Sigmoid colon (tissue), 4 donors: Measurements from ENCODE around the gene CSNK2A1.

Experiments
- EP300 ChIP-seq, 4 donors: sonication (generic); formaldehyde crosslinking; IDR thresholded peaks; one replicate each; pipeline ENCODE4 v1.6.1; 2017; ENCODE audit warnings: antibody characterized with exemption in 4 of 4
- POLR2A ChIP-seq, 2 donors: fragments of 450-650 bp; IDR thresholded peaks; one replicate each; pipeline ENCODE4 v1.6.1; 2016; ENCODE audit warnings: antibody characterized with exemption in 2 of 2, mild to moderate bottlenecking in 2 of 2, moderate library complexity in 2 of 2
- POLR2AphosphoS5 ChIP-seq, 4 donors: sonication (generic); formaldehyde crosslinking; IDR thresholded peaks; one replicate each; pipeline ENCODE4 v1.6.1; 2017; ENCODE audit warnings: antibody characterized with exemption in 4 of 4
- TF ChIP-seq, protein P1 (sequence below), 4 experiments: fragments of 450-650 bp in 3 of 4; fragments of 200-600 bp in 1 of 4; IDR thresholded peaks; one replicate each; pipeline ENCODE4 v1.5.1; 2016 to 2019; ENCODE audit warnings: antibody characterized with exemption in 4 of 4, mild to moderate bottlenecking in 3 of 4, moderate library complexity in 2 of 4

DNA sequence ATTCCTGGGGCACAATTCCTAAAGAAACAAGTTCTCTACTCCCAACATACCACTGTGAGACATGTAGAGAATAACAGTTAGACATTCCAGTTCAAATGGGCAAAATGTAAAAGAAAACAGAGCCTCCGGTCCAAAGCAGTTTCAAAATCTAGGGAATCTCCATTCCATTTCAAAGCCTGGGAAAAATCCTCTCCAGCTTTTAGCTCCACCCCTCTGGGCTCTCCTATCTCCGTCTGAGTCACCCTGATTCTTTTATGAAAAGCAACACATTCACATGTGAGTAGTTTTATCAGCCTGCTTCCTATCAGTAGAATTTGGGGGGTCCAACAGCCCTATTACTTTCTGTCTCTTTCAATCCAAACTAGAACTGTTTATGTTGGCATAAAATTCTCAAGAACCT lies 3.7 kb downstream of the CSNK2A1 start:
- TF ChIP-seq, protein P1, sequence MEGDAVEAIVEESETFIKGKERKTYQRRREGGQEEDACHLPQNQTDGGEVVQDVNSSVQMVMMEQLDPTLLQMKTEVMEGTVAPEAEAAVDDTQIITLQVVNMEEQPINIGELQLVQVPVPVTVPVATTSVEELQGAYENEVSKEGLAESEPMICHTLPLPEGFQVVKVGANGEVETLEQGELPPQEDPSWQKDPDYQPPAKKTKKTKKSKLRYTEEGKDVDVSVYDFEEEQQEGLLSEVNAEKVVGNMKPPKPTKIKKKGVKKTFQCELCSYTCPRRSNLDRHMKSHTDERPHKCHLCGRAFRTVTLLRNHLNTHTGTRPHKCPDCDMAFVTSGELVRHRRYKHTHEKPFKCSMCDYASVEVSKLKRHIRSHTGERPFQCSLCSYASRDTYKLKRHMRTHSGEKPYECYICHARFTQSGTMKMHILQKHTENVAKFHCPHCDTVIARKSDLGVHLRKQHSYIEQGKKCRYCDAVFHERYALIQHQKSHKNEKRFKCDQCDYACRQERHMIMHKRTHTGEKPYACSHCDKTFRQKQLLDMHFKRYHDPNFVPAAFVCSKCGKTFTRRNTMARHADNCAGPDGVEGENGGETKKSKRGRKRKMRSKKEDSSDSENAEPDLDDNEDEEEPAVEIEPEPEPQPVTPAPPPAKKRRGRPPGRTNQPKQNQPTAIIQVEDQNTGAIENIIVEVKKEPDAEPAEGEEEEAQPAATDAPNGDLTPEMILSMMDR (IDR thresholded peaks at IDR 0.05): no peak
- TF ChIP-seq POLR2A (IDR thresholded peaks at IDR 0.05) (no peak), POLR2AphosphoS5 (IDR thresholded peaks at IDR 0.05) (no peak), EP300 (IDR thresholded peaks at IDR 0.05) (no peak)
